ENCODE measurements around the gene RFC1.
"Not testable (repeated sequence)": the region's sequence is repeated elsewhere in the genome, so short reads cannot be mapped to it uniquely, and the experiment has no call there.

RFC1 gene
- long read RNA-seq, donor 1, partial matches to known transcripts, result 50 of 51 reads
- long read RNA-seq, donor 1, other reads (novel, unspliced or antisense), result 0 of 51 reads
- long read RNA-seq, donor 2, full-length matches to known transcripts, result 5 of 19 reads
- long read RNA-seq, donor 2, partial matches to known transcripts, result 14 of 19 reads
- long read RNA-seq, donor 2, other reads (novel, unspliced or antisense), result 0 of 19 reads
- long read RNA-seq, donor 3, full-length matches to known transcripts, result 1 of 28 reads
- long read RNA-seq, donor 3, partial matches to known transcripts, result 27 of 28 reads
- long read RNA-seq, donor 3, other reads (novel, unspliced or antisense), result 0 of 28 reads
- long read RNA-seq, donor 4, partial matches to known transcripts, result 65 of 67 reads
- long read RNA-seq, donor 4, other reads (novel, unspliced or antisense), result 0 of 67 reads
- long read RNA-seq, donor 5, full-length matches to known transcripts, result 2 of 35 reads
- long read RNA-seq, donor 5, partial matches to known transcripts, result 33 of 35 reads
- long read RNA-seq, donor 5, other reads (novel, unspliced or antisense), result 0 of 35 reads
- long read RNA-seq, donor 6, full-length matches to known transcripts, result 4 of 28 reads
- long read RNA-seq, donor 6, partial matches to known transcripts, result 24 of 28 reads
- long read RNA-seq, donor 6, other reads (novel, unspliced or antisense), result 0 of 28 reads
- long read RNA-seq, donor 7, full-length matches to known transcripts, result 4 of 66 reads
- long read RNA-seq, donor 7, partial matches to known transcripts, result 62 of 66 reads
- long read RNA-seq, donor 7, other reads (novel, unspliced or antisense), result 0 of 66 reads
- long read RNA-seq, donor 8, full-length matches to known transcripts, result 2 of 38 reads
- long read RNA-seq, donor 8, partial matches to known transcripts, result 36 of 38 reads
- long read RNA-seq, donor 8, other reads (novel, unspliced or antisense), result 0 of 38 reads

GRCh38 chr4:39365830-39366771, at the start of gene RFC1:
Gene RFC1 (minus strand): TSS chr4:39366362. CDS start chr4:39366241, 121 bp downstream.
- DNase-seq, result peak; percentile 93

- no peak for DNase-seq
These were observed 49.6 kb upstream of the RFC1 start for GRCh38 chr4:39415678-39416283.

- DNase-seq, result not testable (repeated sequence)
These were observed 45.4 kb upstream of the RFC1 start for GRCh38 chr4:39411561-39411960.

GRCh38 chr4:39410415-39410814, 44.3 kb upstream of the RFC1 start:
- DNase-seq, result no peak

DNA sequence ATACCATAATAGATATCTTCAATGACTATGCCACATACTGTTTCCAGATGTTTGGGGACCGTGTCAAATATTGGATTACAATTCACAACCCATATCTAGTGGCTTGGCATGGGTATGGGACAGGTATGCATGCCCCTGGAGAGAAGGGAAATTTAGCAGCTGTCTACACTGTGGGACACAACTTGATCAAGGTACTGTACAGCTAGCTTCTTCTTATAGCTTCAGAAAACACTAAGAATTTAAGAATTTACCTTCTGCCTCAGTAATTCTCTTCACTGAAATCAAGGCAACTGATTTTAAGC, 41.4 kb upstream of the RFC1 start:
- DNase-seq, result no peak

GRCh38 chr4:39406763-39407583, 40.8 kb upstream of the RFC1 start, which contains the start of gene KLB:
Gene KLB (plus strand): TSS chr4:39406930. CDS start chr4:39406950, 20 bp downstream.
- no peak for DNase-seq

- not testable (repeated sequence) for DNase-seq
These were observed 35.5 kb upstream of the RFC1 start for GRCh38 chr4:39401640-39402039.

DNA sequence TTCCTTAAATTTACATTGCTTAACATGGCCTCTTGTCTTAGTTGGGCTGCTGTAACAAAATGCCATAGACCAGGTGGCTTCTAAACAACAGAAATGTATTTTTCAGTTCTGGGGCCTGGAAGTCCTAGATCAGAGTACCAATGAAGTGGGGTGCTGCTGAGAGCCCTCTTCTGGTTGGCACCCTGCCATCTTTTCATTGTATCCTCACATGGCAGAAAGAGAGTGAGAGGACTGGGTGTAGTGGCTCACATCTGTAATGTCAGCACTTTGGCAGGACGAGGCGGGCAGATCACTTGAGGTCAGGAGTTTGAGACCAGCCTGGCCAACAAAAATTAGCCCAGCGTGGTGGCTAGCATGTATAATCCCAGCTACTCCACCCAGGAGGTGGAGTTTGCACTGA, 28.5 kb upstream of the RFC1 start:
- DNase-seq, result no peak

- DNase-seq, result no peak
These were observed 24.4 kb upstream of the RFC1 start for GRCh38 chr4:39390603-39391002.

DNA sequence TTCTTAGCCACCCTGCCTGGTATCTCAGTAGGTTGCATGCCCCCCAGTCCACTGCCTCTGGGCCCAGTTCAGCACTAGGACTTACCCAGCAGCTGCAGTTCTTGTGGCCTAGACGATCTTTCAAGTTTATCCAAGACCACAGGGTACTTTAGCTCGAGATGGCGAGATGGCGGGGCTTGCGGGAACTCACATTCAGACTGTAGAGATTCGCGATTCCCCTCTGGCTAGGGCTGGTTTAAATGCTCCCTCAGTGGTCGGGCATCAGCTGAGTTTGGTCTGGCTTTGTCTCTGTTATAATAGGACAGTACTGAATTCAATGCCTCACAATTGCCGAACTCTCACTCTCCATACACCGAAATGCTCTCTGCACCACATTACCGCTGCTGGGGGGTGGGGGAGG, 18.4 kb upstream of the RFC1 start:
- DNase-seq, result no peak

- DNase-seq, result no peak
These were observed 17.5 kb upstream of the RFC1 start for GRCh38 chr4:39383690-39384089.

GRCh38 chr4:39375478-39375877, 9.3 kb upstream of the RFC1 start:
- no peak for DNase-seq

GRCh38 chr4:39371209-39371608, 5.0 kb upstream of the RFC1 start:
- not testable (repeated sequence) for DNase-seq

DNA sequence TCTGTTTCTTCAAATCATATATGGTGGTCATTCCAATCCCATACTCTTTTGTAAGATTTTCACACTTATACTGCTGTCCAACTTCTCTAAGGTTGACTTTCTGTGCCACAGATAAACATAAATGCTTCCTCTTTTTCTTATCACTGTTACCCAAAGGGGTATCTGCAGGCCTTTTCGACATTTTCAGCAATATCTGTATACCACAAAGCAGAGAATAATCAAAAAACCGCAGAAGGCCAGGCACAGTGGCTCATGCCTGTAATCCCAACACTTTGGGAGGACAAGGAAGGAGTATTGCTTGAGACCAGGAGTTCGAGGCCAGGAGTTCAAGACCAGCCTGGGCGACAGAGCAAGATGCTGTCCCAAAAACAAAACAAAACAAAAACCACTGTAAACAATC, 3.1 kb upstream of the RFC1 start:
- no peak for DNase-seq

- DNase-seq, result no peak
These were observed 1.0 kb upstream of the RFC1 start for GRCh38 chr4:39367166-39367565.

GRCh38 chr4:39365360-39365759, 802 bp downstream of the RFC1 start:
- no peak for DNase-seq

DNA sequence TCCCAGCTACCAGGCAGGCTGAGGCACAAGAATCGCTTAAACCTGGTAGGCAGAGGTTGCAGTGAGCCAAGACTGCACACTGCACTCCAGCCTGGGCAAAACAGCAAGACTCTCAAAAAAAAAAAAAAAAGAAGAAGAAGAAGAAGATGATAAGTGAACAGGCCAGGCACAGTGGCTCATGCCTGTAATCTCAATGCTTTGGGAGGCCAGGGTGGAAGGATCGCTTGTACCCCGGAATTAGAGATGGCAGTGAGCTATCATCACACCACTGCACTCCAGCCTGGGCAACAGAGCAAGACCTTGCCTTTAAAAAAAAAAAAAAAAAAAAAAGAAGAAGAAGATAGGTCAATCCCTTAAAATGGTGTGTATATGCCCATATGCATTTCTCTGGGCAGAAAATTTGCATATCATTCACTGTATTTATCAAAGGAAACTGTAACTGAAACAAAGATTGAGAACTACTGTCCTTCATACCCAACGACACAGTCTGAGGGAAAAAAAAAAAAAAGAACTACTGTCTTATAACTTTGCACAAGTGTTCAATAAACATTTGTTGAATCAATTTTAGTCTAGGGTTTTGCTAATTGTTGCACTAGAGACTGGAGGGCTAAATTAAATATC, 2.3 kb downstream of the RFC1 start:
- no peak for DNase-seq

DNA sequence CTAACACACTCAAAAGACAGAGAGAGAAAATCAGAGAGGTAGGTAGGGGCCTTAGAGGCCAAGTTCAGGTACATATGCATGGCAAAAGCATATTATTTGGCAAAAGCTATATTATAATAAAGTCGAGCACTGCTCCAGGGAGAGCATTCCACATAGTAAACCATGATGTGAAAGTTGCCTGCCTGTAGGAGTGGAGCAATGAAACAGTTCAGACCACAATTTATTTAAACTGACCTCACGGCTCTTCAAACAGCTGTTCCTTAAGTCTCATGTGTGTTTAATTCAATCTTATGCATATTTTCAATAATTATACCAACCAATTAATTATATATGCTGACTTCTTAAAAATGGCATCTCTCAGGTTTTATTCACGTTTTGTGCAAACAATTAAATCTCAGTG, 3.3 kb downstream of the RFC1 start:
- DNase-seq, result no peak

- DNase-seq, result not testable (repeated sequence)
These were observed 5.6 kb downstream of the RFC1 start for GRCh38 chr4:39360611-39361010.

GRCh38 chr4:39357002-39357401, 9.2 kb downstream of the RFC1 start:
- no peak for DNase-seq

- no peak for DNase-seq
These were observed 12.0 kb downstream of the RFC1 start for GRCh38 chr4:39354254-39354552.

All from right kidney (tissue), 9 donors.